ENCODE measurements around the gene MATN1.

DNA sequence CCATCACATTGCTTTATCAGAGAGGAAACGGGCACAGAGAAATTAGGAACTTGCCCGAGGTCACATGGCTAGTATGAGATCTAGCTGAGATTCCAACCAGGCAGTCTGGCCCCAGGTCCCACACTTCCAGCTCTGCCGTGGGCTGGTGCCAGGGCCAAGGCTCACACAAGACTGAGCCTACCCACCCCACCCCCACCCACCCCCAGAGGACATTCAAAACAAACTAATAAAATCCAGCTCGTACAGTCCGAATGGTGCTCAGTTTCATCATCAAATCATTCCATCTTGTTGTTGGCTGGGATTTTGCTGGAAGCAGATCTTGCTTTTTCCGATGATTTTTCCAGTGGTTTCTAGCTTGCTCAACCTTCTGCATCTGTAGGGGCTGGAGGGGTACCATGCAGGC lies 27.9 kb downstream of the MATN1 start:
- no peak for TF ChIP-seq CTCF (IDR thresholded peaks at IDR 0.05)
- no peak for TF ChIP-seq POLR2A (IDR thresholded peaks at IDR 0.05)
